GM18907 (cell line): ENCODE data around the gene DHX57.

Experiments
- ATAC-seq: cut with Tn5 transposase; IDR thresholded peaks from one replicate; pipeline ENCODE4 v1.9.1; 2021; ENCODE audit warnings: mild to moderate bottlenecking, moderate library complexity; ENCODE audit not compliant: unreplicated experiment

DHX57 gene, protein sequence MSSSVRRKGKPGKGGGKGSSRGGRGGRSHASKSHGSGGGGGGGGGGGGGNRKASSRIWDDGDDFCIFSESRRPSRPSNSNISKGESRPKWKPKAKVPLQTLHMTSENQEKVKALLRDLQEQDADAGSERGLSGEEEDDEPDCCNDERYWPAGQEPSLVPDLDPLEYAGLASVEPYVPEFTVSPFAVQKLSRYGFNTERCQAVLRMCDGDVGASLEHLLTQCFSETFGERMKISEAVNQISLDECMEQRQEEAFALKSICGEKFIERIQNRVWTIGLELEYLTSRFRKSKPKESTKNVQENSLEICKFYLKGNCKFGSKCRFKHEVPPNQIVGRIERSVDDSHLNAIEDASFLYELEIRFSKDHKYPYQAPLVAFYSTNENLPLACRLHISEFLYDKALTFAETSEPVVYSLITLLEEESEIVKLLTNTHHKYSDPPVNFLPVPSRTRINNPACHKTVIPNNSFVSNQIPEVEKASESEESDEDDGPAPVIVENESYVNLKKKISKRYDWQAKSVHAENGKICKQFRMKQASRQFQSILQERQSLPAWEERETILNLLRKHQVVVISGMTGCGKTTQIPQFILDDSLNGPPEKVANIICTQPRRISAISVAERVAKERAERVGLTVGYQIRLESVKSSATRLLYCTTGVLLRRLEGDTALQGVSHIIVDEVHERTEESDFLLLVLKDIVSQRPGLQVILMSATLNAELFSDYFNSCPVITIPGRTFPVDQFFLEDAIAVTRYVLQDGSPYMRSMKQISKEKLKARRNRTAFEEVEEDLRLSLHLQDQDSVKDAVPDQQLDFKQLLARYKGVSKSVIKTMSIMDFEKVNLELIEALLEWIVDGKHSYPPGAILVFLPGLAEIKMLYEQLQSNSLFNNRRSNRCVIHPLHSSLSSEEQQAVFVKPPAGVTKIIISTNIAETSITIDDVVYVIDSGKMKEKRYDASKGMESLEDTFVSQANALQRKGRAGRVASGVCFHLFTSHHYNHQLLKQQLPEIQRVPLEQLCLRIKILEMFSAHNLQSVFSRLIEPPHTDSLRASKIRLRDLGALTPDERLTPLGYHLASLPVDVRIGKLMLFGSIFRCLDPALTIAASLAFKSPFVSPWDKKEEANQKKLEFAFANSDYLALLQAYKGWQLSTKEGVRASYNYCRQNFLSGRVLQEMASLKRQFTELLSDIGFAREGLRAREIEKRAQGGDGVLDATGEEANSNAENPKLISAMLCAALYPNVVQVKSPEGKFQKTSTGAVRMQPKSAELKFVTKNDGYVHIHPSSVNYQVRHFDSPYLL (N-terminal part only)

DNA sequence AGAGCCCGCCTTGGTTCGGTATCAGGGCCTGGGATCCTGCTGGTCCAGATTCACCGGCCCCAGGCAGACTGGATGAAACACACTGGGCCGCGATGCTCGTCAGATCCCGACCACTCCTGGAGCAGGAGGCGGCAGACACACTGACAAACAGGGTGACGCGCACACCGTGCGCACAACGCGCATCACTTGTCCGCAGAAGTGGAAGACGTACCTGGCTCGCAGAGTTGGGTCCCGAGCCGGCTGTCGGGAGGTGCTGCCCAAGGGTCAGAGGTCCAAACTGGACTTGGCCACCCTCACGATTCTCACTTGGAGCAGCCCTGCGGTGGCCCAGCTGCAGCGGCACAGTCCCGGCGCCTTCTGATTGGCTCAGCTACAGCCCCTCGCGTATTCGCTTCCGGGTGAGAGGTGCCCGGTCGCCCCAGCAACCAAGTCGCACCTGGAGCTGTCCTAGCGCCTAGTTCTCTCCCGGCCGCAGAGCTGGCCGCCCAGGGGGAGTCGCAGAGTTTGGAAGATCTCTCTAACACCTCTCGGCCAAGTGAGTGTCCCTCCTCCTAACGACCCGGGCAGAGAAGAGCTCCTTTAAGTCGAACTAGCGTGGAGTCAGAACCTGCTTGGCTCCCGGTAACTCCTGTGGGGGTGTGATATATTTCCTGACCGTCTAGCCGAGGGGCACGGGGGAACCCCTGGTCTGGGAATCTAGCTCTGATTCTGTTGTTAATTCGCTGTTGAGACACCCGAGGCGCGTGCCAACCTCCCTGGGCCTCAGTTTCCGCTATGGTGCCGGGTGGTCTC lies at the start of gene DHX57, which contains the start of gene MORN2:
TSS of gene DHX57 (minus strand) at position 359 of the 792 bp plus-strand sequence. CDS start 7,529 bp downstream, outside the sequence.
TSS of gene MORN2 (plus strand) at position 401 of the 792 bp plus-strand sequence.
- ATAC-seq: peak; percentile 100

GRCh38 chr2:38922902-38923301 lies 47.2 kb upstream of the DHX57 start:
- no peak for ATAC-seq

DNA sequence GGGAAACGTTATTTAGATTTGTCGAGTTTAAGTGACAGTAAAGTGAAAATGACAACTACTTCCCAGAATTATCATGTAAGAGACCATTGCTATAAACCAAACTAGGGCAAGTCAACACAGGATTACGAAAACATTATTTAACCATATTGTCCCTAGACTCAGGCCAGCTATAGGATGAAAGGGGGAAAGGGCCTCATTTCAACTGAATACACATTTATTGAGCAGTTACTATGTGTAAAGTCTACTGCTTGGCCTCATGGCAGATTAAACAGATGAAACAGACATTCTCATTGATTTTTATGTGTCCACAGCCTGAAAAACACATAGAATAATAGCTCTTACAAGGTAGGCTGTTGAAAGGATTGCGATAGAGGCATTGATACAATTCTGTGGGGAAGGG lies 46.7 kb upstream of the DHX57 start:
- no peak for ATAC-seq

DNA sequence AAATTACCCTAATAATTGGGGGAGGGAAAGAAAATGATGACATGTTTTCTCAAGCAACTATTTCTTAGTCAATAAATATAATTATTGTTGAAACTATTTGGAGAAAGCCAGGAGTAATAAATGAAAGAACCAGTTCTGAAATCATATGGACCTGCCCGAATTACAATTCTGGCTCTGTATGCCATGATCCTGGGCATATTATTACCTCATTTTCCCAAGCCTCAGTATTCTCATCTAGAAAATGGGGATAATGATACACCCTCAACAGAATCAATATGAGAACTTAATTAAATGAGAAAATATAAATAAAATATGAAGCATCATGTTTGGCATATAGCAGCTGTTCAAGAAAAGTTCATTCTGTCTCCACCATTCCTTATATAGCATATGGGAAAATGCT lies 36.9 kb upstream of the DHX57 start:
- ATAC-seq: no peak

DNA sequence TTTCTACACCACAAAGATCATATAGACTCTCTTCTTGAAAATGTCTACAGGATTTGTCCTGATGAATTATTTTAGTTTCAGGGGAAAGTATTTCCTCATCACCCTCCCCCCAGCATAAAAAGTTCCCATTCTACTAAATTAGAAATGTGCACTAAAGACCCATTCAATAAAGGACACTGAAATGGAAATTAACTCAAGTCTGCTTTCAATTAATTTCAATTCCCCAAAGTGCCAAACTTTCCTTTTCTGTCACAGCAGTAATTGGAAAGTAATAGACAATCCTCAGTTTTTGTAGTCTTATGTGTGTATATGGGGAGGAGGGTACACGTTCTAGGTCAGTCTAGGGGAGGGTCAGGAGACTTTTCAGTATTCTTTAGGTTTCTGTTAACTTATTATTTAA lies 35.5 kb upstream of the DHX57 start:
- no peak for ATAC-seq

GRCh38 chr2:38909872-38910271 lies 34.1 kb upstream of the DHX57 start:
- ATAC-seq: no peak

DNA sequence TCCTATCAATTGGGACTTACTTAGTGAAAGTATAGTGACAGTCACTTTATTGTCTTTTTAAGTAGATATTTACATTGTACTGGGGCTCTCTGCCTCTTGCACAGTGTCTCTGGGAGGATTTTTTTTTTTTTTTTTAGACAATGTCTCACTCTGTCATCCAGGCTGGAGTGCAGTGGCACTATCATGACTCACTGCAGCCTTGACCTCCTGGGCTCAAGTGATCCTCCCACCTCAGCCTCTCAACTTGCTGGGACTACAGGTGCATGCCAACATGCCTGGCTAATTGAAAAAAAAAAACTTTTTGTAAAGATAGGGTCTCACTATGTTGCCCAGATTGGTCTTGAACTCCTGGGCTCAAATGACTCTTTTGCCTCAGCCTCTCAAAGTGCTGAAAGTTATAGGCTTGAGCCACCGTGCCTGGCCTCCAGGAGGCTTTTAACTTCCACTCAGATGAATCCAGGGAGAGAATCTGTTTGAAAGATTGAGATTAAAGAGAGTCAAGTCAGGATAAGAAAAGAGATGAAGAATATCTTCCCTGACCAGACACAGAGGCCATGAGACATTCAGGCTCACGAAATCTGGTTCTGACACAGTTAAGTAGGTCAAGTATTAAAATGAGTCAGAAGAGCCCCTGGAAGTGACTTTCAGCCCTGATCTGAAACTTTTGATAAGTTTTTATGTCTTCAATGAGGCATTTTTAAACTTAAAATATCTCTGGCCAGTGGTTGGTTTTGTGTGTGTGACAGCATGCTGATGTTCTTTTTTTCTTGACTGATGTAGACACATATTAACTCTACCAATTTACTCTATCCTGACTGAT lies 32.2 kb upstream of the DHX57 start:
- peak; percentile 92 for ATAC-seq

DNA sequence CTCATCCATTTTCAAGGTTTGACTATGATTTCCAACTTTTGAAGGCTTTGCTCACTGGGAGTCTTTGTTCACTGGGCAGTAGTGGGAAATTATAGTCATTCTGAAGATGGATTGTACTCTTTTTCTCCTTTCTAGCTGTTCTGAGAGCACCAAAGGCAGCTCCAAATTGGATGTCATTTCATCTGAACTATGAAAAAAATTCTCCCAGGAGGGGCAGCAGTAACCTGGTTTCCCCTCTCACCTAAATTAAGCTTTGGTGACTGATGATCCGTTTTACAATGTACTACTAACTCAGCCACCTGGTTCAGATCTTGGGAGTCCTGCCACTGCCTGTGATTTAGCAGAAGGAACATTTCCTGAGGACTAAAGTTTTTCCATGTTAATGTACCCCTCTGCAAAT lies 31.5 kb upstream of the DHX57 start:
- ATAC-seq: no peak

- no peak for ATAC-seq
Observed at GRCh38 chr2:38905251-38905650, 29.5 kb upstream of the DHX57 start.

GRCh38 chr2:38900726-38901125 lies 25.0 kb upstream of the DHX57 start:
- no peak for ATAC-seq

DNA sequence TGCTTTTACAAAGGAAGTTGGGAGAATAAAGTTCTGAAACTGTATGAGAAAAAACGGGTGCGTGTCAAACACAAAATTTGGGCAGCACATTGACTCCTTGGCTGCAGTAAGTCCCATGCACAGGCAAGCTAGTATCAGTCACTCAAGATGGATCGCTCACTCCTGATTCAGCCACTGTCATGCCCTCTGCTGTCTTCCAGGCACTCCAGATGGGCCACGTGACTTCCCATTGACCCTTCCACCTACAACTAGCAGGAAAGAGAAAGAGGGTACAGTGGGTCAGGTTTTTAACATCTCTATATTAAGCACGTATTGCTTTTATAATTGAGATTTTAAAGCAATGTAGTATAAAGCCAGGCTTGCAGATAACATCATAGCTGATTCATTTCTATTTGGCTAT lies 22.5 kb upstream of the DHX57 start:
- ATAC-seq: no peak

- ATAC-seq: no peak
Observed at GRCh38 chr2:38892819-38893218, 17.1 kb upstream of the DHX57 start.

- no peak for ATAC-seq
Observed at GRCh38 chr2:38889575-38889974, 13.8 kb upstream of the DHX57 start, which contains the start of gene ARHGEF33. Gene ARHGEF33, plus strand, starts transcription at chr2:38889875. Its CDS starts 29,573 bp downstream, at chr2:38919448.

GRCh38 chr2:38889045-38889444 lies 13.3 kb upstream of the DHX57 start:
- no peak for ATAC-seq

- ATAC-seq: no peak
Observed at GRCh38 chr2:38887902-38888554, 12.3 kb upstream of the DHX57 start.

DNA sequence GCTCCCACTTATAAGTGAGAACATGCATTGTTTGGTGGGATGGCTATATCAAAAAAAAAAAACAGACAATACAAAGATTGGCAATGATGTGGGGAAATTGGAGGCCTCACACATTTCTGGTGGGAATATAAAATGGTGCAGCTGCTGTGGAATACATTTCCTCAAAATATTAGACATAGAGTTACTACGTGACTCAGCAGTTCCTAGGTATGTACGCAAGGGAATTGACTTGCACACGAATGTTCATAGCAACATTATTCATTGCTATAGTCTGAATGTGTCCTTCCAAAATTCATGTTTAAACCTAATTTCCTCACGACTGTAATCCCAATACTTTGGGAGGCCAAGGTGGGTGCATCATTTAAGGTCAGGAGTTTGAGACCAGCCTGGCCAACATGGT lies 11.6 kb upstream of the DHX57 start:
- ATAC-seq: no peak

GRCh38 chr2:38886063-38886462 lies 10.3 kb upstream of the DHX57 start:
- no peak for ATAC-seq

GRCh38 chr2:38876407-38876806 lies 673 bp upstream of the DHX57 start:
- ATAC-seq: no peak

- ATAC-seq: no peak
Observed at GRCh38 chr2:38875227-38875575, 533 bp downstream of the DHX57 start.
